ENCODE results near the gene RHO.

RHO gene

GRCh38 chr3:129507181-129507831 lies 21.1 kb upstream of the RHO start:
- no peak overlapping the region for H3K9ac ChIP-seq (ENCODE audit: low read length)

GRCh38 chr3:129512595-129512994 lies 15.8 kb upstream of the RHO start:
- no peak overlapping the region for H3K4me3 ChIP-seq (ENCODE audit: low read length)
- no peaks in the 10 kb centered on the region for H3K27me3 ChIP-seq (replicated peaks; ENCODE audit: insufficient read depth, low read length)

More at GRCh38 chr3:129507181-129507831, 21.1 kb upstream of the RHO start:
- TF ChIP-seq CTCF (IDR thresholded peaks at IDR 0.05; ENCODE audit: low read length) (no peak), EZH2 (optimal IDR thresholded peaks at IDR 0.05; ENCODE audit: low read depth, low read length) (no peak), EZH2phosphoT487 (IDR thresholded peaks at IDR 0.05; ENCODE audit: low read length) (no peak)
- Histone ChIP-seq H3K79me2 (ENCODE audit: low read length) (no peaks in the 10 kb centered on the region), H3K4me2 (ENCODE audit: low read depth, low read length) (no peak overlapping the region), H3F3A (ENCODE audit: insufficient read depth, low read length) (0 out of 2 replicates have a peak, but pooled peaks cover 5% of the 10 kb centered on the region), H3K4me1 (ENCODE audit: low read length) (peaks cover 25% of the 10 kb centered on the region), H2AFZ (ENCODE audit: low read length) (no peak overlapping the region), H4K20me1 (ENCODE audit: insufficient read depth, low read length) (no peaks in the 10 kb centered on the region), H3K36me3 (replicated peaks; ENCODE audit: insufficient read depth, low read length) (no peaks in the 10 kb centered on the region), H3K27me3 (replicated peaks; ENCODE audit: insufficient read depth, low read length) (no peaks in the 10 kb centered on the region), H3K27ac (ENCODE audit: low read length) (no peak overlapping the region), H3K9me2 (replicated peaks; ENCODE audit: insufficient read depth, low read length) (no peaks in the 10 kb centered on the region), H3K4me3 (ENCODE audit: low read length) (no peak overlapping the region), H3K9me3 (replicated peaks; ENCODE audit: insufficient read depth, low read length) (no peaks in the 10 kb centered on the region)
- DNase-seq, result no peak

GRCh38 chr3:129513705-129514104 lies 14.7 kb upstream of the RHO start:
- TF ChIP-seq CTCF (IDR thresholded peaks at IDR 0.05; ENCODE audit: low read length), result no peak
- TF ChIP-seq EZH2 (optimal IDR thresholded peaks at IDR 0.05; ENCODE audit: low read depth, low read length), result no peak
- no peak for TF ChIP-seq EZH2phosphoT487 (IDR thresholded peaks at IDR 0.05; ENCODE audit: low read length)
- Histone ChIP-seq H3K4me3 (ENCODE audit: low read length) (no peak overlapping the region), H3K79me2 (ENCODE audit: low read length) (no peaks in the 10 kb centered on the region), H3F3A (ENCODE audit: insufficient read depth, low read length) (no peaks in the 10 kb centered on the region), H3K4me1 (ENCODE audit: low read length) (no peaks in the 10 kb centered on the region), H3K9ac (ENCODE audit: low read length) (no peak overlapping the region), H3K4me2 (ENCODE audit: low read depth, low read length) (no peak overlapping the region), H3K9me3 (replicated peaks; ENCODE audit: insufficient read depth, low read length) (no peaks in the 10 kb centered on the region), H3K36me3 (replicated peaks; ENCODE audit: insufficient read depth, low read length) (no peaks in the 10 kb centered on the region), H4K20me1 (ENCODE audit: insufficient read depth, low read length) (no peaks in the 10 kb centered on the region), H3K9me2 (replicated peaks; ENCODE audit: insufficient read depth, low read length) (no peaks in the 10 kb centered on the region), H3K27ac (ENCODE audit: low read length) (no peak overlapping the region), H3K27me3 (replicated peaks; ENCODE audit: insufficient read depth, low read length) (no peaks in the 10 kb centered on the region), H2AFZ (ENCODE audit: low read length) (no peak overlapping the region)
- DNase-seq, result no peak

More at GRCh38 chr3:129512595-129512994, 15.8 kb upstream of the RHO start:
- no peak overlapping the region for H2AFZ ChIP-seq (ENCODE audit: low read length)
- no peak overlapping the region for H3K9ac ChIP-seq (ENCODE audit: low read length)
- H4K20me1 ChIP-seq (ENCODE audit: insufficient read depth, low read length), result no peaks in the 10 kb centered on the region
- H3K9me2 ChIP-seq (replicated peaks; ENCODE audit: insufficient read depth, low read length), result no peaks in the 10 kb centered on the region
- no peaks in the 10 kb centered on the region for H3K79me2 ChIP-seq (ENCODE audit: low read length)
- no peaks in the 10 kb centered on the region for H3K36me3 ChIP-seq (replicated peaks; ENCODE audit: insufficient read depth, low read length)
- H3K4me2 ChIP-seq (ENCODE audit: low read depth, low read length), result no peak overlapping the region
- no peak overlapping the region for H3K27ac ChIP-seq (ENCODE audit: low read length)
- no peaks in the 10 kb centered on the region for H3K4me1 ChIP-seq (ENCODE audit: low read length)
- no peaks in the 10 kb centered on the region for H3K9me3 ChIP-seq (replicated peaks; ENCODE audit: insufficient read depth, low read length)
- no peaks in the 10 kb centered on the region for H3F3A ChIP-seq (ENCODE audit: insufficient read depth, low read length)
- TF ChIP-seq CTCF (IDR thresholded peaks at IDR 0.05; ENCODE audit: low read length), result no peak
- no peak for DNase-seq

Data from MM.1S (cell line).